ENCODE data around the gene USP44. TPM values are rescaled to one million over a fixed set of nuclear protein-coding genes. Genes with fewer than 3 reads are reported as not detected.

Gene USP44
- total RNA-seq, 1 donor from 2014 or later: 1.3 TPM

DNA sequence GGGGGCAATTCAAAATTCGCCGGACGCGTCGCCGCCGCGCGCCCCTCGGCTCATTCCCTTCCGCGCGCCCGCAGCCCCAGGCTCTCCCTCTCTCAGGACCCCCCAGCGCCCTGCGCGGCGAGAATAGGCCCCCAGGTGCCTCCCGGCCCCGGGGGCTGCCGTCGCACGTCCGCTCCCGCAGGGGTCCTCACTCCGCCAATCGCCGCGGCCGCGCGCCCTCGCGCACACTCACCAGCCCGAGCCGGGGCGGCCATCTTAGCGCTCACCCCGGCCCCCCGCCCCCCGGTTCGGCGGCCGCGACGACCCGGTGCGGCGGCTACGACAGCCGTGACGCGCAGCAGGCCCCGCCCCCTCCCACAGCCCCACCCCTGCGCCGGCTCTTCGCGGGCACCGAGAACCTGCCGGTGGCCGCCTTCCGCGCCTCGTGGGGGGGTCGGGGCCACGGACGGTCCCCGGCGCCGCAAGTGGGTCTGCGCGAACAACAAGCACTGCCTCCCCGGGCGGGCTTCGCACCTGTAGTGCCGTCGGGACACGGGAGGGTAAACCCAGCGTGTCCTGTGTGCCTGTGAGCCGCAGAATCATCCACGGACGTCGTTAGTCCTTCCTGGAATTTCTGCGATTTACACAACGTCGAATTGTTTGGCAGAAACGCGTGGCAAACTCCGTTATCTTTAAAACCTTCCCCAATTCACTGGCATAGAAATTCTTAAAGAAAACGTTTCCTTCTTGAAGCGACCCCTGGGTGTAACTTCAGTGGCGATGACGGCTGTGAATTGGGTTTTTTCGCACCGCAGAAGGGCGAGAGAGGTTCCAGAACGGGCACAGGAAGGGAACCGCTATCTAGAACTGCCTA is 2.5 kb downstream of the USP44 start:
- DNase-seq (ENCODE audit: low spot score): peak; percentile 48

DNA sequence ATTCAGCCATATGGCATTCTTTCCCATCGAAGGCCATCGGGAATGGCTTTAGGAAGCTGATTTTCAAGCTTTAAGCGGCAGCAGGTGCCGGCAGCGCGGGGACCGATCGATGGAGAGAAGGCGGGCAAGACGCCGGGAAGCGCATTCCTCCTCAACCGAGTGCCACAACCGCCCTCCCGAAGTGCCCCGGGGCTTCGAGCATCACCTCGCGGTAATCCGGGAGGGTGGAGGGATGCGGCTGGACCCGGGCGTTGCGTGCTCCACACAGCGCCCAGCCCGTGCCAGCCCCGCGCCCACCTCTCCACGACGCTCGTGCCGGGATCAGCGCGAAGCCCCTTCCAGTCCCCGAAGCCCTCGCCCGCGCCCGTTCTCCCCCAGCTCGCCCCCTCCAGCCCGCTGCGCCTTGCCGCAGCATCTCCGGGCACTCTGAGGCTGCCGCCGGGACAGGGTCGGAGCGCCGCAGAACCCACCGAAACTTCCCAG is 3.2 kb downstream of the USP44 start:
- no peak for DNase-seq (ENCODE audit: low spot score)

GRCh38 chr12:95547522-95548055 is 3.7 kb downstream of the USP44 start:
- no peak for DNase-seq (ENCODE audit: low spot score)

GRCh38 chr12:95546491-95546813 is 4.8 kb downstream of the USP44 start:
- DNase-seq (ENCODE audit: low spot score): no peak

DNA sequence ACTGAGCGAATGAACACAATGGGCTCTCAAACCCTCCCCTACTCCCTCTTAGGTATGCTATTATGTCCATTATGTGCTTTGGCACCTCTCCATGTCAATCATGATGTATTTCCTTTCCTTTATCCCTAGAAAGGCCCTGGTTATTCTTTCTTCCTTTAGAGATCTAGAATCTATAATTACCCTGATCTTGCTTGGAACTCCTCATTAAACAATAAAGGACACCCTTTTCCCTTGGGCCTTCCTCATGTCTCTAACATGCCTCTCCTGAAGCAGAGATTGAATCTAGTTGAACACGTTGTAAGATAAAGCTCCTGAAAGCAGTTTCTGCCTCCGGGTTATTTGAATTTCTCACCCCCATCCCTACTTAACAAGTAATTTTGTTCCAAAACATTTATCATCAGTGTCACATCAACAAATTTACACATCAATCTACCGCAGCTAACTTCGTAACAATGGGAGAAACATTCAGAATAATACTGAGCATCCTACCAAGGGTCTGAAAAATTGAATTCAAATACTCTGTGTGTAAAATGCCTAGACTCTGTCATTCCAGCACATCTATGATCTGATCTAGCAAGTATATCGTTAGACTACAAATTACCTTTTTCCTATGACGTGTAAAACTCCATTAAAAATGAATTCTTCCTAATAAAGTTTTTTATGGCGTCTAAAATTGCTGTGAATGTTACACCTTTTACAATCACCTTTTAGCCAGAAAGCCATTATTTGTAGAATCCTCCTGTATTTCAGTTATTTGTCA is 5.4 kb downstream of the USP44 start:
- no peak for DNase-seq (ENCODE audit: low spot score)

DNA sequence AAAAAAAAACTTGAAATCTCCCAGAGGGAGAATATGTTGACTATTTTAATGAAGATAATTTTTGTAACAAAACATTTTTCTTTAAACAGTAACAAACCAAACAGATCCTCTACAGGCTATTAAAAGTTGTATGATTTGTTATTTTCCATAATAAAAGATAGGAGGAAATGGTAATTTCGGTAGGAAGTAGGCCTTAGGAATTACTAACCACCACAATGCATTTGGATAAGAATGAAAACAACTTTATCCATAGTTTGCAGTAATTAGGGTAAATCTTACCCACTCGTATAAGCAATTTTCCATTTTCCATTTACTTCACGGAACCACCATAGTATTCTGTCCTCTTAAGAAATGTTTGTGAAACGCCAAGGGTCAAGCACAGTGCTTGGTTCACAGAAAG is 6.0 kb downstream of the USP44 start:
- no peak for DNase-seq (ENCODE audit: low spot score)

DNA sequence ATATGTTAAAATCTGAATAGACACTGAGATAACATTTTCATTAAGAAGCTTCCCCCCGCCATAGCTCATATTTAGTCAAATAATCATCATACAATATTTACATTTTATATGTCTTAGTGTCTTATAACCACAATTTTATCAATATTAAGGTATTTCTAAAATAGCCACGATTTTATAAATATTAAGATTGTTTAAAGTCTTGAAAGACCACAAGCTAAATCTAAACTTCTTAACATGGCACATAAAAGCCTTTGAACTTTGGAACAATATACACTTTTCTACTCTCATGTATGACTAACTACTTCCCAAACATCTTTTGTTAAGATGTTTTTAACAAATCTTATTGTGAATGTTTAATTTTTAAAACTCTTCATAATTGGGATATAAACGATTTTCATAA is 6.5 kb downstream of the USP44 start:
- DNase-seq (ENCODE audit: low spot score): no peak

GRCh38 chr12:95543305-95543704 is 8.0 kb downstream of the USP44 start:
- no peak for DNase-seq (ENCODE audit: low spot score)

- no peak for DNase-seq (ENCODE audit: low spot score)
These were observed 9.8 kb downstream of the USP44 start for GRCh38 chr12:95541436-95541835.

- no peak for DNase-seq (ENCODE audit: low spot score)
These were observed 12.6 kb downstream of the USP44 start for GRCh38 chr12:95538656-95539055.

DNA sequence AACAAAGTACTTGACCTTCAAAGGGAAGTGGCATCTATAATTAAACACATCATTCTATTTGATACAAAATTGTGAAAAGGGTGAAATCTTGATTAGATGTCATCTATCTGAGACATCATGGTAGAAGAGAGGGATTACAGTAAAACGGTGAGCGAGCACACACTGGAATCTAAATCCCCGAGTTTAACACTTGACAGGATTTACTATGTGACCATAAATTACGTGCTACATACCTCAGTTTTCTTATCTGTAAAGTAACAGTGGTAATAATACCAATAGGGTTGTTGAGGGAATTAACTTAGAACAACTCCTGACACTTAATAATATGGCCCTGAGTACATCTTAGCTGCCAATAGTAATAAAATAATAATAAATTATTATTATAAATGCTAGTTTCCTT is 13.3 kb downstream of the USP44 start:
- DNase-seq (ENCODE audit: low spot score): no peak

- DNase-seq (ENCODE audit: low spot score): no peak
These were observed 17.3 kb downstream of the USP44 start for GRCh38 chr12:95533985-95534384.

GRCh38 chr12:95532851-95533250 is 18.4 kb downstream of the USP44 start:
- DNase-seq (ENCODE audit: low spot score): no peak

DNA sequence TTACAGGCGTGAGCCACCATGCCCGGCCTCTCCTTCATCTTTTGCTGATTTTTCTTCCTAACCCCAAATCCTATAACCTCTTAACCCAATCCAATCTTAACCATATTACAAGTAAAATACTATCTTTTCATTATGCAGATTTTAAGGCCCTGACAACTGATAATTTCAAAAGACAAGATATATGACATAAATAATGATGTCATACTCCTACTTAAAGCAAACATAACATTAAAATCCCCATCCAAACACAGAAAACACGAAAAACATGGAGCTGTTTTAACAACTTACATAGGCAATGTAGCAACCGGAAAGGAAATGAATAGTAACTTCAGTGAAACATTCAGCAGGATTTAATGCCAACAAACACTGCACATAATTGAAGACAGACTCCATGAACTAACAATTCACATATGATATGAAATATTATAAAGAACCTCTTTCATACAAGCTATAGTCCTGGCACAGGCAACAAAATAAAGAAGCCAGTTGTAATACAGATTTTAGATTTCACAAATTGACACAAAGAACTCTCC is 21.5 kb downstream of the USP44 start:
- DNase-seq (ENCODE audit: low spot score): no peak

GRCh38 chr12:95528431-95528830 is 22.8 kb downstream of the USP44 start:
- no peak for DNase-seq (ENCODE audit: low spot score)

GRCh38 chr12:95522692-95523091 is 28.6 kb downstream of the USP44 start:
- DNase-seq (ENCODE audit: low spot score): no peak

DNA sequence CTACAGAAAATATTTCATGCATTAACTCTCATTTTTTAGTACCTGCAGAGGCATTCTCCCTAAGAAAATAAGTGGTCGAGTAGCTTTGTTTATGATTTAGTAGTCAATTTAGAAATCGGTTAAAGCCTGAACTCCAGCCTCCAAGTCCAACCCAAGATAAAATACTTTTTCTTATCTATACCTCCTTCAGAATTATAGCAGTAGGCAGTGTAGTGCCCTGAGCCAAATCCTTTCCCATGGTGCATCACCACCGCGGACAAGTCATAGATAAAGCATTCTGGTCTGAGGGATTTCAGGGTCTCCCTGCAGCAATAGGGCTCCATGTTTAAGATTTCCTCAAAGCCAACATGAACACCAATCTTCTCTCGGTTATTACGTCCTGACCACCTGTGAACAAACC is 30.5 kb downstream of the USP44 start:
- no peak for DNase-seq (ENCODE audit: low spot score)

DNA sequence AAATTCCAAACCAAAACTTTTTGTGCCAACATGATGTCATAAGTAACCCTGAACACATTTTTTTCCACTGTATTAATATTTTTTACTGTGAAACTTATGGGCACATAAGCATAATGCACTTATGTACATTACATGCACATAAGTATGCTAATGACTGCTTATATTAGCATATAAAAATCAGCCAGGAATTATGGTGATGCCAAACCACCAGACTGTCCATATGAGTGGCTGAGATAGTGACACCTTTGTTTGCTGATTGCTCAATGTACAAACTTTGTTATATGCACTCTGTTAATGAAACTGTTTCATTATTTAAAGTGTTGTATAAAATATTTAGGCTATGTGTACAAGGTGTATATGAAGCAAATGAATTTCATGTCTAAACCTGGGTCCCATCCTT is 32.3 kb downstream of the USP44 start:
- DNase-seq (ENCODE audit: low spot score): no peak

DNA sequence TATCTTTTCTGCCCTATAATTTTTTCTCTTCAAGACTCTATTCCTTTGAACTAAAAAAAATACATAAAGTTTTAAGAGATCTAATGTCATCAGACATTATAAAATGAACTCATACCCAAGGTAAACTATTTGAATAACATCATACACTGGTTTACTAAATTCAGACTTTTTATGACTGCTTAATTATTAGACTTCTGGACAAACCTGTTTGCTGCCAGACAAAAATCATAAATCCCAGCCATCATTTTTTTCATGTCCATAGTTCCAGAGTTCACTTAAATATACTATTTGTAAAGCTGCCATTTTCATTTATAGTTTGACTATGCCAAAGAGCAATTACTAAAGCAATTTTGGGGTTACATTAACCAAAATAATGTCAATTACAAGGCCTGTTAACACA is 34.0 kb downstream of the USP44 start:
- no peak for DNase-seq (ENCODE audit: low spot score)

- no peak for DNase-seq (ENCODE audit: low spot score)
These were observed 34.5 kb downstream of the USP44 start for GRCh38 chr12:95516757-95517156.

- DNase-seq (ENCODE audit: low spot score): no peak
These were observed 36.1 kb downstream of the USP44 start for GRCh38 chr12:95515197-95515596.

- no peak for DNase-seq (ENCODE audit: low spot score)
These were observed 37.7 kb downstream of the USP44 start for GRCh38 chr12:95513599-95513998.

- no peak for DNase-seq (ENCODE audit: low spot score)
These were observed 39.3 kb downstream of the USP44 start for GRCh38 chr12:95511977-95512376.

Data from ureter (tissue), 1 donor.